Putamen (tissue), 1 donor: ENCODE data around the gene KLHDC7B.

ENCODE experiments used
- DNase-seq: peaks from one replicate; pipeline ENCODE4 v3.0.0-alpha.2; 2016; ENCODE audit warnings: low spot score

KLHDC7B gene

GRCh38 chr22:50572965-50573364, 27.3 kb downstream of the KLHDC7B start:
- DNase-seq, result no peak

DNA sequence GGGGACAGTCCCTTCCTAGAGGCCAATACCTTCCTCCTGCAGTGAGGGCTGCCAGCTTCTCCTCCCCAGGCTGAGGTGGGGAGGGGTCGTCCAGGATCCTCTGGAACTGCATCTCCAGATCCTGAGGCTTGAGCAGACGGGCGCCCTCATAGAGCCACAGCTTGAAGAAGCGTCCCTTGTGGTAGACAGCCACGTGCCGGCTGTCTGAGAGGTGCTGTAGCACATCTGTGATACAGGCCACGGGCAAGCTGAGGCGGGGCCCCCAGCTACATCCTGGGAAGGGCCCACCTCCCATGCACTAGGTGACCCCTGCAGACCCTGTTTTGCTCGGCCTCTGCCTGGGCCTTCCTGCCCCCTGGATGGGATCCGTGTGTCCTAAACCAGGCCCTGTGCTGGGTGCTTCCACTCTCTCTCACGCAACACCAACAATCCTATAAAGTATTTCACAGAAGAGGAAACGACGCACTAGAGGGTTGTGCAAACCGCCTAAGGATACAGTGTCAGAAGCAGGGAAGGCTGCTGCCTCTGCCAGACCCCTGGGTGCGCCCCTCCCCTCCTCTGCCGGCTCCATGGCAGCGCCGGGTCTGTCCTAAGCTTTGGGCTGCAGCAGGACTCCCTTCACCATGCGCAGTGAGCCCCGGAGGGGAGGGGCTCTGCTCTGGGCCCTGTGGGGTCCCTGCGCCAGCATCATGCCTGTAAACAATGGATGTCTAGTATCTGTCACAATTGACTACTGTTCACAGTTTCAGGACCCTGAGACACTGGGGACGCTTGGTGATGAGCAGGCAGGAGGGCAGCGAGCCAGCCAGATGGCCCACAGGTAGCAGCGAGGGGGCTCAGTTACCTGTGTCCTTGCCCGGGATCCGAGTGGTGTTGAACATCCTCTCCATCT, 28.0 kb downstream of the KLHDC7B start:
- DNase-seq, result no peak

DNA sequence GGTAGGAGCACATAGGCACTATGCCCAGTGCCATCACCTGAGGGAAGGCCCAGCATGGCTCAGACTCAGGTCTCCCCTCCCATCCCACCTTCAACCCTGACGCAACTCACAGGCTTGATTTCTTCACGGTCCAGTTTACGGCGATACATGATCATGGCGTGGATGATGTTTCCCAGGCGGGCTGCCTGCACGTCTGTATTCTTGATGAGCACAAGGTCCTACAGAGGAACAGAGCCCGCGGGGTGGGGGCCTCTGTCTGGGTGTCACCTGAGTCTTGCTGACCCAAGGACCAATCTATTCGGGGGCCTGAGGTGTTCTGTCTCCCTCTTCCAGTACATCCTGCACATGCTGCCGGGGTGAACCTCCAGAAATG, 28.7 kb downstream of the KLHDC7B start:
- DNase-seq, result no peak

DNA sequence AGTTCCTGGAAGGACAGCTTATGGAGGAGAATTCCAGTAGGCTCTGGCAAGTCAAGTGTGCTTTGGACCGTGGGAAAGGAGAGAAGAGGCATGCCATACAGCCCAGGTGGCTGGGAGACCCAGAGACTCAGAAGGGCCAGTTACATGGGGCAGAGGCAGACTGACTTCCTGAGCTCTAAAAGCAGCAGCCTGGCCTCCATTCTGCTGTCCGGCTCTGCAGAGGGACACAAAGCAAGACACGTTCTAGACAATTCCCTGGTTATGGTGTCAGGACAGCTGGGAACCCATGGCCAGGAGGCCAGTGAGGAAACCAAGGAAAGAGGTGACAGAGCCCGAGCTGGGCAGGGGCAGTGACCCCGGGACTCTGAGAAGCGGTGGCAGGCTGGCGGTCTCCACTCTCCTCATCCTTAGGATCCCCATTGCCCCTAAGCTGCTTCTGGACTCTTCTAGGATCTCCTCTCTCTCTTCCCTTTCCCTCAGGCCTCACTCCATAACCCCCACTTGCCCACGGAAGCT, 29.8 kb downstream of the KLHDC7B start:
- DNase-seq, result no peak

- no peak for DNase-seq
Measured at GRCh38 chr22:50576070-50576469, 30.4 kb downstream of the KLHDC7B start.

DNA sequence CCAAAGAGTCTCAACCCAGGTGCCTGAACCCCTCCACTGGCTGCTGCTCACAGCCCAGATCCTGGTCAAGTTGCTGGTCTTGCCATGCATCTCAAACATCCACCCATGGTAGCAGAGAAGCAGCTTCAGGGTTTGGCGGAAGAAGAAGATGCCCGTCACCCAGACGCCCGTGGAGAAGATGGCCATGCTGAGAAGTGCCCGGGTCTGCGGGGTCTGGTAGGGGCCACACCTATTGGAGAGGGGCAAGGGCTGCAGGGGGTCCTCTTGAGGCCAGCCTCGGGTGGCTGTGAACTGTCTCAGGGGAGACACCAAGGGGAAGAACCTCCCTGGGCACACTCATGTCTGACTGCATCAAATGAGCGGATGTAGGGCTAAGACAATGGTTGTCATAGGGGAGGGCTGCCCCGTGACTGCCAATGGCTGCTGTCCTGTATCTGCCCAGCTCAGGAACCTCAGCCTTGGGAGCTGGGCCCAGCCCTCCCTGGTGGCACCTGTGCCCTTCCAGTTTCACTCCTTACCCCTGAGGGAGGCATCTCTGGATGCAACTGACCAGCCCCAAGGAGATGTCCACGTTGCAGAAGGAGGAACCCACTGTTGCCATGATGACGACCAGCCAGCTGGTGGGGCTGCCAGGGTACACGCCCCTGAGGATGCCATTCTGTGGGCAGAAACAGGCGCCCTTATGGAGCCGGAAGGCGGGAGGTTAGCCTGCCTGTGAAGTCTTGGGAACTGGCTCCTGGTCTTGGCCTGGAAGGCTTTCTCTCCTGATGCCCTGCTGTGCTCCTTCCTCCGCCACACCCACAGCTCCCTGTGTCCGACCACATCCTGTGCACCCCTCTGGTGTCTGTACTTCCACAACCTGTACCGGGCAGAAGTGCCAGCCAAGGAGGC, 31.4 kb downstream of the KLHDC7B start:
- DNase-seq, result no peak

DNA sequence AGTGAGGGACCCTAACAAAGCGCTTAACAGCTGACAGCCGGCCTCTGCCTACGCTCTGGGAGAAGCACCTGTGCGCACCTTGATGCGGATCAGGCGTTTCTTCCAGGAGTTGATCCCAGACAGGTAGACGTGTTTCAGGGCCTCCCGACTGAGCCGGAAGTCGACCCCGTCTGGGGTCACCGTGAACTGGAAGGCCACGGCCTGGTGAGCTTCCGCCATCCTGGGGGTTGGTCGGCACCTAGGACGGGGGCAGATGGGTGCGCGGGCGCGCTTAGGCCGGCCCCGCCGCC, 31.9 kb downstream of the KLHDC7B start:
- no peak for DNase-seq

DNA sequence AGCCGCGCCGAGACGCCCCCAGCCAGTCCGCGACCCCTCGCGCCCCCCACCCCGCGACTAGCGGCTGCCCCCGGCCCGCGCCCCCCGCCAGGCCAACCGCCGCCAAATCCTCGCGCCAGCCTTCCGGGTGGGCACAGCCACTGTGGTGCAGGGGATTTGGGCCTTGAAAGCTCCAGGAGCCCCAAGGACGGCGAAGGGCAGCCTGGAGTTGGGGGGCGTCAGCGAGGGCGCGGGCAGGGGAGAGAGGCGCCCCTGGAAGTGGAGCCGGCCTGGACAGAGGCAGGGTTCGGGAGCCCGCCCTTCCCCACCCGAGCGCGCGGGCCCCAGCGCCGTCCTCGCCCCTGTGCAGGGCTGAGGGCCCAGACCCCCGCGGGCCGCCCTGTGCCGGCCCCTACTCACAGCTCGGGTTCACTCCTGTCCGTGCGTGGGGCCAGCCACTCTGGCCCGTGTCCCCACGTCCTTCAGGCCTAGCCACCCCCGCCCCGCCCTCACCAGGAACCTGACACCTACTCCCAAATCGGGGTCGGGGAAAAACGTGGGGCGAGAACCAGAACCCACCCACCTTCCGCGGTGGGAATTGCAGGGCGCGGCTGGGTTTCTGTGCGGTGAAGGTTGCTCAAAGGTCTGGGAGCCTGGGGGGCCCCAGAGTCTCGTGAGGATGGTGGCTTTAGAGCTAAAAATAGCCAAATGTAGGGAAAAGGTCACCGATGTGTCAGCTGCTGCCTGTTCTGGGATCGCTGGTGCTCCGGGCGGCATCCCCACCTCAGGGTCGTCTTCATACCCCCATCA, 32.5 kb downstream of the KLHDC7B start, which contains the start of gene CPT1B:
Gene CPT1B, minus strand, starts transcription at position 441 of the 789 bp plus-strand sequence. CDS start 512 bp downstream, outside the sequence.
- DNase-seq, result no peak

- DNase-seq, result no peak
Measured at GRCh38 chr22:50578776-50579310, 33.1 kb downstream of the KLHDC7B start.

DNA sequence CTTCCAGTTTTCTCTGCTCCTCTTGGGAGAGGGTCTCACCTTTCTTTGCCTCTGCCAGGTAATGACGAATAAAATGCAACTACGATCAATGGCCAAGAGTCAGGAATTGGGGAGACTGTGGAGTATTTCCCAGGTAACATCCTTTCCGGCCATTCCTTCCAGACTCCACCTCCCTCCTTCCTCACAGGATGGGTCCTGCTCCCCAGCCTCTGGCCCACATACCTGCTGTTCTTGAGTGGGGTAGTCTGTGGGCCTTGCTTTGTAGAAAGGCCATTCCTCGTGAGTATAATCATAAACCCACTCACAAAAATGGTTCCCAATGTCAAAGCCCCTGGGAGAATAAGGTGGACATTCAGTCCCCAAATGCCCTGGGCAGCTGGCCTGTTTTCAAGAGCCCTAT, 34.1 kb downstream of the KLHDC7B start:
- DNase-seq, result no peak

DNA sequence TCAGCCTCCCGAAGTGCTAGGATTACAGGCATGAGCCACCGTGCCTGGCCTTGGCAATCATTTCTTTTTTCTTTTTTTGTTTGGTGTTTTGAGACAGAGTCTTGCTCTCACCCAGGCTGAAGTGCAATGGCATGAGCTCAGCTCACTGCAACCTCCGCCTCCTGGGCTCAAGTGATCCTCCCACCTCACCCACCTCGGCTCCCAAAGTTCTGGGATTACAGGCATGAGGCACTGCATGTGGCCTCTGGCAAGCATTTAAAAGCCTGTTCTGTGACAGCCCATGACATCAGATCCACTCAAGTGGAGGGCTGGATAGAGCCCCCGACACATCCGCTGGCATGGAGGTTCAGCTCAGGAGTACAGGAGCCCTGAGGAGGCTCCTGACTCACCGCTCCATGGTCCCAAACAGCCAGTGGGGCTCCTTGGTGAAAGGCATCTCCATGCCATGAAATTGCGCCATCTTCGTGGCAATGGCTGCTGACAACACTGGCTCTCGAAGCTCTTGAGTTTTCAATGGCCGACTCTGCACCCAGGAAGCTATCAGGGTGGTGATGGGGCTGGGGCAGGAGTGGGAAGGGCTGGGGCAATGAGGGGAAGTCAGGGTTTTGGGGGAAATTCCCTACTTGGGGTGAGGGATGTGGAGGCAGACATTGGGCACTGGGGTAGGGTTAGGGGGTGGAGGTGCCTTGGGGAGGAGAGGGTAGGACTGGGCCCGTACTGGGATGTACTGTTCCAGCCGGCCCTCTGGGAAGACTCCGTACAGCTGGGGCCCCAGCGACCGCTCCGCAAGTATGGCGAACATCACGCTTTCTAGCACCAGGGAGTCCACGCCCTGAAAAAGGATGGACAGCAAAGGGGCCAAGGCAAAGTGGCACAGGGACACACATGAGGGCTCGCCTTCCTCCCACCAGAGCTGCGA, 35.6 kb downstream of the KLHDC7B start:
- no peak for DNase-seq

- DNase-seq, result no peak
Measured at GRCh38 chr22:50581950-50582492, 36.3 kb downstream of the KLHDC7B start.

DNA sequence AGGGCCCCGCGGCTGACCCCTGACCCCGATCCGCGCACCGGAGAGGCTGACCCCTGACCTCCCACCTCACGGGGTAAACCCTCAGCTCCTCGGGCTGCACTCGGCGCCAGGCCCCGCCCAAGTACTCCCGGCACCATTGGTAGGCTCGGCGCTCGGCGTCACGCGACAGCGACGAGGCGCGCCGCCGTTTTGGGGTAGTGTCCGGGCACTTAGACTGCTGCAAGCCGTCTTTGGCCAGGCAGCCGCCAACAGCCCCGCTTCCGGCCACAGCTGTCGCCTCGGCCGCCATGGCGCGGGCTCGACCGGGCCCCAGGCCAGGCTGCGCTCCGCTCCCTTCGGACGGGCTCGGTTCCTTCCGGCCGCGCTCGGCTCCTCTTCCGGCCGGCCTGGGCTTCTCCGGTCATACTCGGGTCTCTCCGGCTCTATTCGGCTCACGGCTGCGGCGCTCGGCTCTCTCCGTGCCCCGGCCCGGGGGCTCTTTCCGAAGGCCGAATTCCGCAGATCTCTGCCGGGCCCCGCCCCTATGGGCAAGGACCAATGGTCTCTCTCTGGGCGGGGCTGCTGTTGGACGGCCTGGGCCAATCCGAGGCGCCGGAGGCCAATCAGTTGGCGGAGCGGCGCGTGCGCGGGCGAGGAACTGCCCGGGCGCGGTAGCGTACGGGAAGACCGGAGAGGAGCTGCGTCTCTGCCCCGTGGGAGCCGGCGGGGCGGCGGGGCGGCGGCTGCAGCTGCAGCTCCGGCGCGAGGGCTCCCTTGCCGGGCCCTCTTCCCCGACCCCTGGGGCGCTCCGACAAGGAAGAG, 37.0 kb downstream of the KLHDC7B start, which contains the start of gene CHKB:
Gene CHKB, minus strand, starts transcription at position 357 of the 801 bp plus-strand sequence. Its CDS starts 68 bp downstream, at position 289.
- DNase-seq, result peak; percentile 98

- DNase-seq, result no peak
Measured at GRCh38 chr22:50583294-50583861, 37.7 kb downstream of the KLHDC7B start.

GRCh38 chr22:50584106-50585096, 38.7 kb downstream of the KLHDC7B start:
- DNase-seq, result no peak

DNA sequence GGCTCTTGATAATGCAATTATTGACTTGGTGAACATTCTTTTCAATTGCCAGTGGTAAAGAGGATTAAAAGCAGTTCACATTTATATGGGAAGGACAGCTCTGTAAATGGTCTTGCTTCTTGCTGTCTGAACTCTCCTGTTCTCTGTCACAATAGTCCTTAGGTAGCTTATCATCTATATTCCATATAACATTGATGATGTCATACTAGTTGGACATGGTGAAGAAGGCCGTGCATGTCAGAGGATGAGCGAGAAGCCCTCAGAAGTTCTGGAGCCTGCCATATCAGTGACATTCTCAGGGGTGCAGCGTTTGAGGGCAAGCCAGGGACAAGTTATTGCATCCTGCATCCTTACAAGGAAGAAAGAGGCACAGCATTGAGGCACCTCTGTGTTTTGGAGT, 39.5 kb downstream of the KLHDC7B start:
- DNase-seq, result no peak

GRCh38 chr22:50585781-50586180, 40.1 kb downstream of the KLHDC7B start:
- no peak for DNase-seq

DNA sequence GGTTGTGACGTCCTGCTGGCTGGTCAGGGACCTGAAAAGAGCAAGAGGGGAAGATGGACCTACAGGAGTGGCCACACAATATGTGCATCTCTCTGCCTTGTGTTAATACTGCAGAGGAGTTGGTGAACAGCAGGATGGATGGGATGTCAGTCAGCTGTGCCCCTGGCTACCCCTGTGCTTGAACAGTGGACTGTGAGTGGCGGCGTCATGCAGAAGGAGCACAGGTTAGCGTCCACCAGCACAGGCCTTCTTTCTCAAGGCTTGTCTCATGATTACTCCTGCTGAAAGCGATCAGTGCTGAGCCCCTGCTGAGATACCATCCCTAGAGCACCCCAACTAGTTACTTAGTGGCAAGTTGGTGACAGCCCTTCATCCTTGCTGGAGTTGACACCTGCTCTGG, 40.7 kb downstream of the KLHDC7B start:
- no peak for DNase-seq
